UCSD-AML1 (cell line): ENCODE measurements around the gene RAB40B.
"Not testable (repeated sequence)": the region's sequence is repeated elsewhere in the genome, so short reads cannot be mapped to it uniquely, and the experiment has no call there.

Source experiments
- DNase-seq: peaks from one replicate; lab custom pipeline; 2025; ENCODE audit not compliant: unreplicated experiment; lab: John Stamatoyannopoulos, UW

RAB40B gene, protein sequence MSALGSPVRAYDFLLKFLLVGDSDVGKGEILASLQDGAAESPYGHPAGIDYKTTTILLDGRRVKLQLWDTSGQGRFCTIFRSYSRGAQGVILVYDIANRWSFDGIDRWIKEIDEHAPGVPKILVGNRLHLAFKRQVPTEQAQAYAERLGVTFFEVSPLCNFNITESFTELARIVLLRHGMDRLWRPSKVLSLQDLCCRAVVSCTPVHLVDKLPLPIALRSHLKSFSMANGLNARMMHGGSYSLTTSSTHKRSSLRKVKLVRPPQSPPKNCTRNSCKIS

DNA sequence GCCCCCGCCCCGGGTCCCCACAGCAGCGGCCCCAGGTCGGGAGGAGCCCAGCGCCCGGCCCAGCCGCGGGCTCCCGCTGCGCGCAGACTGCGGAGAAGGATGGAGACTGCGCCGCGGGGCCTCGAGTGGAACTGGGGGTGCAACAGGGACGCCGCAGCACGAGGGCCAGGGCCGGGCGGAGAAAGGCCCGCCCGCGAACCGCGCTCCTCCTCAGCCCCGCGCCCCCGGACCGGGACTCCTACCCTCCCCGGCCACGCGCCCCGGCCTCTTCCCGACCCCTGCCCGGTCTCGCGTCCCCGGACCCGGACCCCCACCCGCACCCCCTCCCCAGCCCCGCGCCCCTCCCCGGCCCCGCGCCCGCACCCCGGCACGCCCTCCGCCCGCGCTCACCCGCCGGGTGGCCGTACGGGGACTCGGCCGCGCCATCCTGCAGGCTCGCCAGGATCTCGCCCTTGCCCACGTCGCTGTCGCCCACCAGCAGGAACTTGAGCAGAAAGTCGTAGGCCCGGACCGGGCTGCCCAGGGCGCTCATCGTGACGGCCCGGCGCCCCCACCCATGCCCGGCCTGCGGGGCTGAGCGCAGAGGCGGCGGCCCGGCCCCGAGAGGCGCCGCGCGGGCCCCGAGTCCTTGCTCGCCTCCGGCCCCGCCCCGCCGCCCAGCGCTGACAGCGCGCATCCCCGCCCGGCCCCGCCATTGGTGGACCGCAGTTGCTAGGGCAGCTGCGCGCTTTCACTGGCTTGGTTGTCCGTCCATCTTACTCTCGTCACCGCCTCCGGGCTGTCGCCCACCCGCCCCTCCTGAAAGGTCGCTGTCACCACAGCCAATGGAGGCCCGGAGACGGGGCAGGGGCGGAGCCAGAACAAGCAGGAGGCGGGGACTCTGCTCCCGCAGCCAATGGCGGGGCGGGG lies at the start of gene RAB40B:
TSS of gene RAB40B (minus strand) at position 634 of the 909 bp plus-strand sequence. CDS start at position 532, 102 bp downstream.
- DNase-seq = peak; percentile 98

DNA sequence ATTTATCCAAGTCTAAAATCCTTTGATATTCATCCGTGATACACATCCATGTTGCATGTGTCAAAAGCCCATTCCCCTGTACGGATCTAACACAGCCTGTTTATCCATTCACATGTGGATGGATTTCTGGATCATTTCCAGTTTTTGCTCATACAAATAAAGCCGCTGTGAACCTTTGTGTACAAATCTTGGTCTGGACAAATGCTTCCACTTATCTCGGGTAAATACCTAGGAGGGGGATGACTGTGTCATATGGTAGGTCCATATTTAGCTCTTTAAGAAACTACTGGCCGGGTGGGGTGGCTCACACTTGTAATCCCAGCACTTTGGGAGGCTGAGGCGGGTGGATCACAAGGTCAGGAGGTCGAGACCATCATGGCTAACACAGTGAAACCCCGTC lies 47.0 kb upstream of the RAB40B start:
- DNase-seq = no peak

DNA sequence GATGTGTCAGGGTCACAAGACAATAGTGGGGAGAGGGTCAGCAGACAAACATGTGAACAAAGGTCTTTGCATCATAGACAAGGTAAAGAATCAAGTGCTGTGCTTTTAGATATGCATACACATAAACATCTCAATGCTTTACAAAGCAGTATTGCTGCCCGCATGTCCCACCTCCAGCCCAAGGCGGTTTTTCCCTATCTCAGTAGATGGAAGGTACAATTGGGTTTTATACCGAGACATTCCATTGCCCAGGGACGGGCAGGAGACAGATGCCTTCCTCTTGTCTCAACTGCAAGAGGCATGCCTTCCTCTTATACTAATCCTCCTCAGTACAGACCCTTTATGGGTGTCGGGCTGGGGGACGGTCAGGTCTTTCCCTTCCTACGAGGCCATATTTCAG lies 46.2 kb upstream of the RAB40B start:
- DNase-seq = not testable (repeated sequence)

DNA sequence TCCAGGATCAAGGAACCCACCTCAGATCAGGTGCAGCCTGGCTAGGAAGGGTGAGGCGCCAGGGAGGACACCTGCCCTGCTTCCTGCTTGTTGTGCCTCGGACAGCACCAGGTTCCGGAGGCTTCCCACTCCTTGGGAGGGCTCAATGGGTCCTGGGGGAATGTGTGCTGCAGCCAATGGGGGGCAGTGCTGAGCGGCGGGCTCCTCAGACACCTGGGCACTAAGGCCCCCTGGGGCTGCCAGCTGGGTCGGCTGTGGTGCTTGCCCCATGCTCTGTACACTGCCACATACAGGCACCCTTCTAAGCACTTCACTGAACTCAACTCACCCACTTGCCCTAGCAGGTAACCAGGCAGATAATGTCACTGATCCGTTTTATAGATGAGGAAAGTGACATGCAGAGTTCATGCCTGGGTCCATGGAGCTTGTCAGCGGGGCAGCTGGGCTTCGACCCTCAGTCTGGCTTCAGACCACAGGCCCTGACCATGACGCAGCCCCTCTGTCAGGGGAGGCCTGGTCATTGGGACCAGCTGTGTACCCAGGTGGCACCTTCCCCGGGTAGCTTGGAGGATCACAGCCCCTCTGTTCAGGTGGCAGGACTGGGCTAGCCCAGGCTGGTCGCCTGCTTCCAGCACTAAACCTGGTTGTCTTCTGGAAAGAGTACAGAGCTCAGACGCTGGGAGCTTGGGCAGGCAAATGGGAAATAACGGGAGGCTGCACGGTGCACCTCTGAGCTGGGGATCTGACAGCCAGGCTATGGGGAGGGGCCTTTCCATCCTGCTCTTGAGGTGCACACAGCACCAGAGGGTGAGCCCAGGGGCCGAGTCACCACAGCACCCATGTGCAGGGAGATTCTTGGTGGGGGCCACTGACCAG lies 45.1 kb upstream of the RAB40B start:
- DNase-seq = no peak

DNA sequence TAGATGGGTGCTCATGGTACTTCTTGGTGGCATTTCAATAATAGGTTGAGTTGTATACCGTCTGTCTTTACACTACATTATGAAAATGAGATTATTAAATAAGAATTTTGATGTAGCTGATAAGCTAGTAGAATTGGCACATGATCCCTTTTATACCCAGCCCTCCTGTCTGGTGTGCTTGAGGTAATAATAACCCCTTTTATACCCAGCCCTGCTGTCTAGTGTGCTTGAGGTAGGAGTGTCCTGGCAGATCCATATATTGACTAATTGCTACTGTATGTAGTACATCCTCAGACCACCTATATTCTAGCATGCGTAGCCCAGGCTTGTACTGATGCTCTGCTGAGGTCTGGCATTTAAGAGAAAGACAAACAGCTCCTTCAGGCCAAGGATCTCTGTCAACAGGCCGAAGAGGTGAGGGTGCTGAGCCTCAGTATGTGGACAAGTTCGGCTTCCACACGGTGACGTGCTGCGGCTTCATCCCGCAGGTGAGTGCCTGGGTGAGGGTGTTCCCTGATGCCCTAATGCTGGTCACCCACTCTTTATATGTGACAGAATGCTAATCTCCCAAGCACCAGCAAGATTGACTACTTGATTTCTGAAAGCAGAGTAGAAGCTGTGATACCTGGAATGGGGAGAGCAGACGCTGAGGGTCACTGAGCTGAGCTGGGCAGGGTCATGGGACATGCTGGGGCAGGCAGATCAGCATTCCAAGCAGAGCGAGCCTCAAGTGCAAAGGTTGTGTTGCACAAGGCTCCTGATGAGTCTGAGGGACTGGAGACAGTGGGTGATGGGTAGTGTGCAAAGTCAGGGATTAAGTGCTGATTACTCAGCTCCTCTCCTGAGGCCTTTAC lies 42.6 kb upstream of the RAB40B start:
- no peak for DNase-seq

DNA sequence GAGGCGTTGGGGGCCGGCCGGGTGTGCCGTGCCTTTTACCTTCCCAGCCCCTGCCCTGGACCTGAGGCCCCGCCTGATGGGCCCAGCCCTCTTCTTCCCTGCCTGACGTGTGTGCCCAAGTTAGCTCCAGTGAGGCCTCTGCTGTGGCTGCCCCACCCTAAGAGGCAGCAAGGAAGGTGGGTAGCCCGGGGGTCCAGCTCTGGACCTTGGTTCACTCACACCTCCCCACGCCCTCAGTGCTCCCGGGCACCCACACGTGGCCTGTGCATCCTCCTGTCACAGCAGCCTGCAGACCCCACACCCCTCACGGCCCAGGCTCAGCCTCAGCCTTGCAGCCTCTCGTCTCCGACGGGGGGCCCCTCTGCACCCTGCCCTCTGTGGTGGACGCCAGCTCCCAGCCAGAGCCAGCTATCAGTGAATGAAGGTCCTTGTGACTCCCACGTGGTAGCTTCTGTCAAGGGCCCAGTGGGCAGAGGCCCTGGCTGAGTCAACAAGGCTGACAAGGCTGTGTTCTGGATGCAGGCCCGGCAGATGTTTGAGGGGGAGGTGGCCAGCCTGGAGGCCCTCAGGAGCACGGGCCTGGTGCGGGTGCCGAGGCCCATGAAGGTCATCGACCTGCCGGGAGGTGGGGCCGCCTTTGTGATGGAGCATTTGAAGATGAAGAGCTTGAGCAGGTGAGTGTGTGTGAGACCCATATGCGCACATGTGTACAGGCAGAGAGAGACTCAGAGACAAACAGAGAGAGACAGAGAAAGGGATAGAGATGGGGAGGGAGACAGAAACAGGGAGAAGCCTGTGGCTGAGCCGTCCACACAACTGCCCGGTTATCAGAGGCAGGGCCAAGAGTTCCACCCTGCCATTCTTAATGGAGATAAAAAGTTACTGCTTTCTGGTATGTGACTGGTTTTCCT lies 39.7 kb upstream of the RAB40B start:
- DNase-seq = no peak

DNA sequence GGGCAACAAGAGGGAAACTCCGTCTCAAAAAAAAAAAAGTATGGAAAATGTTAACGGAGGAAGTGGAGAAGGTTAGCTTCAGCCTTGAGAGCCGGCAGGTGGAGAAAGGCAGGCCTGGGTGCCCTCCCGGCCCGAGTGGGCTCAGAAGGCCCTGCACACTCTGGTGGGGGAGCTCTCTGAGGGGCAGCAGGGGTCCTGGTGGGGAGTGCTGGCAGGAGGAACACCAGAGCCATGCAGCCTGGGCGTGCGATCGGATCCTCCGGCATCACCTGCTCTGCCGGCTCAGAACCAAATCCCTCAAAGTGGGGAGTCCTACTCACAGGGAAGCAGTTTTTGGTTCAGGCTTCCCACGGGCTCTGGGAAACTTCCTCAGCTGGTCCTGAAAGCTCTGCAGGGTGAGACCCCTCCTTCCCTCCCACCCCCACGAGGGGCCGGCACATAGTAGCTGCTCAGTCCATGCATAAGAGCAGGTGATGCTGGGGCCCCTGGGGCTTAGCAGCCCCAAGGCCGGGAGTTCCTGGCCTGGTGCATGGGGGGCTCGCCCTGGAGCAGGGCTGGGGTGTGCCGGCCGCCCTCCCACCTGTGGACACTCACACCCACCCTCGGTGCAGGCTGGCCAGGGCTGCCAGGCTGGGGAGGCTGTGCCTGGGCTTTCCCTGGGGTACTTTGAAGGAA lies 38.1 kb upstream of the RAB40B start:
- no peak for DNase-seq

DNA sequence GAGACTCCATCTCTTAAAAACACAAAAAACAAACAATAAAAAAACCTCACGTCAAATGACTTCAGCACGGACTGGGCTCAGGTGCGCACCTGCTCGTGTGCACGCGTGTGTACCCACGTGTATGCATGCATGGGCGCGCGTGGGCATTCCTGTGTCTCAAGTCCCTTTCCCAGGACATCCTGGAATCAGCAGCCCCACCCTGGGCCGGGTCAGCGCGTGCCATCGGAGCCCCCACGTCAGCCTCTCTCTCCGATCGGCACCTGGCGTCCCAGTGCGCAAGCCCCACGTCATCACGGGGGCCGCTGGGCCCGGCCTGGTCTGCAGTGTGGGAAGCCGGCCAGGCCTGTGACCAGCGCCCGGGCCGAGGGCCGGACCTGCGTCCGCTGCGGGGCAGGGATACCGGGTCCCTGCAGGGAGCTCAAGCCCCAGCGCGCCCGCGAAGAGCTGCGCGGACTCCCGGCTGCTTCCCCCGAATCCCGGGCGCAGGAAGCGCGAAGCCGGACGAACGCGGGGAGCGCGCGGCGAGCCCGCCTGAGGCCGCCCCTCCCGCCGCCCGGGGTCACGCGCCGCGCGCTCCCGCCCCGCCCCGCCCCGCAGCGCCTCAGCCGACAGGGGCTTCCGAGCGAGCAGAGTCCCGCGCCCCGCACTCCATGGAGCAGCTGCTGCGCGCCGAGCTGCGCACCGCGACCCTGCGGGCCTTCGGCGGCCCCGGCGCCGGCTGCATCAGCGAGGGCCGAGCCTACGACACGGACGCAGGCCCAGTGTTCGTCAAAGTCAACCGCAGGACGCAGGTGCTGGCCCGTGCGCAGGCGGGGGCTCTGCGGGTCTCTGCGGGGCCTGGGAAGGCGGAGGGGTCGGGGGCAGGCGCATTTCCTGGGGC lies 36.7 kb upstream of the RAB40B start, which contains the start of gene FN3K:
TSS of gene FN3K (plus strand) at position 629 of the 880 bp plus-strand sequence. CDS start at position 651, 22 bp downstream.
- DNase-seq = no peak

DNA sequence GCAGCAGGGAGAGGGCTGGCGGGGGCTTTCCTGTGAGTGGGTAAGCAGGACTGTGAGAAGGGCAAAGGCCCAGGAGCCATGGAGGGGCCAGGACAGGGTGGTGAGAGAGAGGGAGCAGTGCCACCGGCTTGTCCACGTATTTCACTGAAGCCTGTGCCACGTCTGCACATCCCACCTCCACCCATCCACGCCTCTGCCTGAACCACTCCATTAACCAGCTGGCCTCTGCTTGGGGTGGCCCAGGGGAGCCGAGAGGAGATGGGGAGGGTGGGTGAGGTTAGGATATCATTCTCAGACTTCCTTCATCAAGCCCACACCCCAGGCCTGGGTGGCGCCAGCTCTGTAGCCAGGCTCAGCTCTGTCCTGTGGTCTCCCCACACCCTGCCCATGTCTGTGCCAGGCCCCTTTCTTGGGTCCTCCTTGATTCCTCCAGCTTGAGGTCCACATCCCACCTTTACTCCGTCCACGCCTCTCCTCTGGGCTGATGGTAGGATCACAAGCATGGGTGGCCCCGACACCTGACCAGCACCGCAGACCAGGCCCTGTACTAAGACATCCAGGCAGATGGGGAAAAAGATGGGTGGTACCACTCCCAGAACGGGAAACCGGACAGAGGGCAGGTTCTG lies 33.7 kb upstream of the RAB40B start:
- no peak for DNase-seq

DNA sequence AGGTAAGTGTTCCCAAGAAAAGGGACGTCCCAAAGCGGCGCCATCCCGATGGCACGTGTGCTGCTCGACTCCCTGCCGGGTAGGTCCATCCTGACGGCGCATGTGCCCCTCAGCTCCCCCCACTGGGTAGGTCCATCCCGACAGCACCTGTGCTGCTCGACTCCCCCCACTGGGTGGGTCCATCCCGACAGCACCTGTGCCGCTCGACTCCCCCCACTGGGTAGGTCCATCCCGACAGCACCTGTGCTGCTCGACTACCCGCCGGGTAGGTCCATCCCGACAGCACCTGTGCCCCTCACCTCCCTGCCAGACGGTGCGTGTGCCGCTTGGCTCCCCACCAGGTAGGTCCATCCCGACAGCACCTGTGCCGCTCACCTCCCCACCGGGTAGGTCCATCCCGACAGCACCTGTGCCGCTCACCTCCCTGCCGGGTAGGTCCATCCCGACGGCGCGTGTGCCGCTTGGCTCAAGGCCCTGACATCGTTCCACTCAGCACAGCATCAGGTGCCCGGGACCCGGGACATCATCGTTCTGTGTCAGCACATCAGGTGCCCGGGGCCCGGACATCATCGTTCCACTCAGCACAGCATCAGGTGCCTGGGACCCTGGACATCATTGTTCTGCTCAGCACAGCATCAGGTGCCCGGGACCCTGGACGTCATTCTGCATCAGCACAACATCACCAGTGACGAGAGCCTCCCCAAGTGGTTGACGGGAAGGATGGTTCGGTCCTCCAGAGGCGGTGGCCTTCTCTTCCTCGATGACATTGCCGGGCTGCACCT lies 31.2 kb upstream of the RAB40B start:
- DNase-seq = no peak

DNA sequence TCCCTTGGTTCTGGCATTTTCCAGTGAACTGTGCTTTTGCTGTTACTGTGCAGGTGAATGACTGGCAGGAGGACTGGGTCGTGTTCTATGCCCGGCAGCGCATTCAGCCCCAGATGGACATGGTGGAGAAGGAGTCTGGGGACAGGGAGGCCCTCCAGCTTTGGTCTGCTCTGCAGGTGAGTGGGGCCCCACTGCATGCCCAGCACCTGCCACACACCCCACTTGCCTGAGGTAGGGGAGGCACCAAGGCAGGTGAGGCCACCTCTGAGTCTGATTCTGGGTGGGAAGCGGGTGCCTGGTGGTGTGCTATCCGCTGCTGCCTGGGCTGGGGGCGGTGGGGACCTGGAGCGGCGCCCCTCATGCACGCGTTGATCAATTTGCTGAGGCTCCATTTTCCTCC lies 27.9 kb upstream of the RAB40B start:
- DNase-seq = no peak

DNA sequence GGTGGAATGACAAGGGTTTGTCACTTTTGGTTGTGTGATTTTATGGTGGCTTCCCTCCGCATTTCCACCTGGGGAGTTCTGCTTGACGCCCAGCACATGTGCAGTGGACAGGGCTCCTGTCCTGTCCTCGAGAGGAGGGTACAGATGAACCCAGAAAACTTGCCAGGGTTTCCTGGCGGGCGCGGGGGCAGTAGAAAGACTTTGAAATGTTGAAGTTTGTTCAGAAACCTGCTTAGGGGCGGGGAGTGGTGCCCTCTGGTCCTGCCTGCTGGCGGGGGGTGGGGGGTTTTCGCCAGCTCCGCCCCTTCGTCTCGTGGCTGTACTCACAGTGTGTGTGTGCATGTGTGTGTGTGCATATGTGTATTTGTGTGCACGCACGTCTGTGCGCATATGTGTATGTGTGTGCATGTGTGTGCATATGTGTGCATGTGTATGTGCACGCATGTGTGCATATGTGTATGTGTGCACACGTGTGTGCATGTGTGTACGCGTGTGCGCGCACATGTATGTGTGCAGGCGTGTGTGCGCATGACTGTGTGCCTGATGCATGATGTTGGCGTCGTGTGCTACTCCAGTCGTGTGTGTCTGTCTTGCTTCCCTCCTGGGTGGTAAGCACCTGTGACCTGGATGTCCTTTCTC lies 24.8 kb upstream of the RAB40B start:
- DNase-seq = no peak

DNA sequence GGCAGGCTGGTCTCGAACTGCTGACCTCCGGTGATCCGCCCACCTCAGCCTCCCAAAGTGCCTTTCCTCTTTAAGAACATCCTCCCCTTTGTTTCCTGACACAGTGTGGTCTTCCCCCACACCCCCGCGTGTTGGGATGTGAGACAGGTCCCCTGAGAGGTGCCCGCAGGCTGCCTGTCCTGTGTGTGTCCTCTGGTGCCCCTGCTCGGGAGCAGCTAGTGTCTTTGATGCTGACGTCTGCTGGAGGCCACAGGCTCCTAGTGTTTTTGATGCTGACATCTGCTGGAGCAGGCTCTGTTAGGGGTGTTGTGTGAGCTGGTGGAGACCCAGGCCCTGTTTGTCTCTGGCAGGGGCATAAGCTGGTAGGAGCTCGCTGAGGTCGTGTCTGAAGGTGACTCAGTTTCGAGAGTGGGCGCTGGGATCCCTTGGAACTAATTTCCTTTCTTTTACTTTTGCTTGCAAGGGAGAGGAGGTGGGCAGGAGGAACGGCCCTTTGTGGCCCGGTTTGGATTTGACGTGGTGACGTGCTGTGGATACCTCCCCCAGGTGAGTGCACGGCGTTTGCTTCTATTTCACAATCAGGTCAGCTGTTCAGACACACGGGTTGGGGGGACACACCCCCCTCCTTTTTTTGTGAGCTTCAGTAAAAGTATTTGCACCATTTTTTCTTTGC lies 24.0 kb upstream of the RAB40B start:
- DNase-seq = no peak

DNA sequence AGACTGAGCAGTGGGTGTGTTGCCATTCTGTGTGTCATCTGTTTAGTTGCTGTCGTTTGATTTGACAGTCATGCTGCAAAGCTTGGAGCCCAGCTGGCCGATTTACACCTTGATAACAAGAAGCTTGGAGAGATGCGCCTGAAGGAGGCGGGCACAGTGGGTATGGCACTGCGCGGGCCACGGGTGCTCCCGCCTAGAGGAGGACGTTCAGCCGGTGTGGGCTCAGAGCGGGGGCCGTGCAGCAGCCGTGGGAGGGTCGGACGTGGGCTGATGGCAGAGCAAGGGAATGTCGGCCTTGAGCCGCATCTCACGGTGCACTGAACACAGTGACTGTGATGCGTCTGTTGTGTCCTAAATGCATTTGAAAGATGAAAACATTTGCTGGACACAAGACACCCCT lies 21.7 kb upstream of the RAB40B start:
- no peak for DNase-seq

DNA sequence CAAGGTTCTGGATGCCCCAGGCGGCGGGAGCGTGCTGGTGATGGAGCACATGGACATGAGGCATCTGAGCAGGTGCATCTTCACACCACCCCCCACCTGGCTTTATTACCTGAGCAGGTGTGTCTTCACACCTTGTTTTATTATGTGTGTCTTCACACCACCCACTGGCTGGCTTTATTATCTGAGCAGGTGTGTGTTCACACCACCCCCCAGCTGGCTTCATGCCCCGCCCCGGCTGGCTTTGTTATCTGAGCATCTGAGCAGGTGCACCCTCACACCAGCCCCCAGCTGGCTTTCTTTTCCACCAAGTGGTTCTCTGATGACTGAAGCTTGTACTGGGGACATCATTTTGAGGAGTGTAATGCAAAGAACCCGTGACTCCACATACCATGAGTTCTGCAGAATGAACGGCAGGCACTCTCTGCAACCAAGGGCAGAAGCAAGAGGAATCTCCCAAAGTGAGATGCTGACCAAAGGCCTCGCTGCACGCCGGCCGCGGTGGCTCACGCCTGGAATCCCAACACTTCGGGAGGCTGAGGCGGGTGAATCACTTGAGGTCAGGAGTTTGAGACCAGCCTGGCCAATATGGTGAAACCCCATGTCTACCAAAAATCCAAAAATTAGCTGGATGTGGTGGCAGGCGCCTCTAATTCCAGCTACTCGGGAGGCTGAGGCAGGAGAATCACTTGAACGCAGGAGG lies 20.6 kb upstream of the RAB40B start:
- DNase-seq = no peak
